ENCODE measurements around the gene RIMBP2. TPM values are rescaled to one million over a fixed set of nuclear protein-coding genes. Genes with fewer than 3 reads are reported as not detected.
A peak's percentile ranks its signal among the peaks of the same experiment; 100 is the strongest.

The RIMBP2 gene
- polyA plus RNA-seq, 4 donors: 11.6 to 17.8 (median 15.1) TPM

DNA sequence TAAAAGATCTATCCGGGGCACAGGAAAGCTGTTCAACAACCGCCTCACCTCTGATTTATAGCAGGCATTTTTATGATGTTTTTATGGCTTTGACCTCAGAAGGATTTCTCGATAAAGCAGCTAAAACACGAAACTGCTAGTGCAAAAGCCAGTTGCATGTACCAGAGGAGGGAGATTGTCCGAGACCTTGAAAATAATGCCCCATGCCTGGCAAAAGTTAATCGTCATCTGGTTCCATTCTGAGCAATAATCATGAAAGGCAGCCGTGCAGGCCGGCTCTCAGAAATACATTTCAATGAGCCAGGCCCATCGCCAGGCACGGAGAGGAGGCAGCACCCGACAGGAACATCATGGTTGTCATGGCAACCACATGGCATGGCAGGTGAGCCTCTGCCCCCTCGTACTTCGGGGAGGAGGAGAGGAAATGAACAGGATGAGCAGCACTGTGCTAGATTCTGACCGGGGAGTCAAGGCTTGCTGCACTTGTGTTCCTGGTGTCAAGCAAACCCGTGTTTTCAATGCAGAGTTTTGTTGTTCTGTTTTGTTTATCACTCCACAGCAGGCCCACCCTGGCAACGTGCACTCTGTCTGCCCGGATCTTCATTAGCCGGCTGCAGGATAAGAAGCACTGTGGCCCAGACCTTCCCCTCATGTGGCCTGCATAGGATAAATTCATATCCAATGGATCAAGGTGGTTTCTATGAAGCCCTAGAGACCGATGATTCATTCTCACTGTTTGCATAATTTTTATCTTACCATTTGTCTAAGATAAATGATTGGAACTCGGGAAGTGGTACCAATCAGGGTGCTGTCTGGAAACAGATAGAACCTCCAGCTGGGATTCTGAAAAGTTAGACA is 160.2 kb downstream of the RIMBP2 start:
- no peak for DNase-seq (ENCODE audit: low read depth in 4 of 4, low spot score in 3 of 4)

DNA sequence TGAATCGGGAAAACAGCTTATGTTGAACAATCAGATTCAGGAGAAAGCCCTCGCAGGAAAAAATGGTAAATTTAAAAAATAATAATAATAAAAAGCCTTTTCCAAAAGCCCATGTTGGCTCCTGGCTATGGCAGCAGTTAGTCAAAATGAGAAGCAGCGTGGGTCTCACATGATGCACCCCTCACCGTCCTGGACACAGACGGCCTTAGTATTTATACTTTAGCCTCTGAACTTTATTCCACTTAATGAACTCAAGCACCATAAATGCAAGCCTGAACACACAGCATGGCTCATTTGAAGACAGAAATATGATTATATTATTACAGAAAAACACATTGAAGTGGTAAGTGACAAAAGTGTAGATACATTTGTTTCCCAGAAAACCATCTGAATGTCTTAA is 160.9 kb downstream of the RIMBP2 start:
- no peak for DNase-seq (ENCODE audit: low read depth in 4 of 4, low spot score in 3 of 4)

GRCh38 chr12:130552483-130552996 is 163.6 kb downstream of the RIMBP2 start:
- DNase-seq (ENCODE audit: low read depth in 4 of 4, low spot score in 3 of 4): peak; percentile 5 to 16 (median 14)

- DNase-seq (ENCODE audit: low read depth in 4 of 4, low spot score in 3 of 4): no peak
These were observed 166.7 kb downstream of the RIMBP2 start for GRCh38 chr12:130549361-130549760.

GRCh38 chr12:130547480-130548155 is 168.5 kb downstream of the RIMBP2 start:
- DNase-seq (ENCODE audit: low read depth in 4 of 4, low spot score in 3 of 4): no peak

GRCh38 chr12:130546494-130546893 is 169.6 kb downstream of the RIMBP2 start:
- no peak for DNase-seq (ENCODE audit: low read depth in 4 of 4, low spot score in 3 of 4)

- no peak for DNase-seq (ENCODE audit: low read depth in 4 of 4, low spot score in 3 of 4)
These were observed 170.6 kb downstream of the RIMBP2 start for GRCh38 chr12:130545475-130545874.

GRCh38 chr12:130540376-130540775 is 175.7 kb downstream of the RIMBP2 start:
- DNase-seq (ENCODE audit: low read depth in 4 of 4, low spot score in 3 of 4): no peak

DNA sequence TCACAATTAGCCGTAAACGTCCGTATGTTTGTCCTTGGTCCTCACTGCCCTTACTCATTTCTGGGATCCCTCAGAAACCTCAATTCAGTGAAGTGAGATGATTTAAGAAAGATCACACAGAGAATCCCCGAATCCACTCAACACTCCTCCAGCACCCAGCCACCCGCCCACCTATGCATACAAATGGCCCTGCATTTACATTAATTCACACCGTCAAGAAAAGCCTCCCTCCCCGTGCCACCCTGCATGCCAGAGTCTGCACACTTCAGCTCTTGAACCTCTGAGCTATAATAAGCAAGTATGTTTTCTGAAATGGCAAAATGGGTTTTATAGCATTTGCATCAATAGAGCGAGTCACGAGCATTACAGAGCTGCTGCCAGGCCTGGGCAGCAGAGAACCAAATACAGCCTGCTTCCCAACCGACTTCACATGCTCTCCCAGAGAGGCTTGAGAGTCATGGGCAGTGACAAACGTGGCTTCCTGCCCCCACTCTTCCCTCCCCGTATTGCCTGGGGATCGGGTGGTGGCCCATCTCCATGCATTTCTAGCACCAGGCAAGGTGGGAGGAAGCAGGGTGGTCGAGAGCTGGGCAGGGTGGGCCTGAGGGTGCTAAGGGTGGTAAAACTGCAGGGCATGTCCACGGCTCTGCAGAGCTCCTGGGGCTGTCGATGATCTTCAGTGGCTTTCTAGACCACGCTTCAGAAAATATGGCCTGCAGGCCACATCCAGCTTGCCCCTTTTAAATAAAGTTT is 177.6 kb downstream of the RIMBP2 start:
- DNase-seq (ENCODE audit: low read depth in 4 of 4, low spot score in 3 of 4): no peak

DNA sequence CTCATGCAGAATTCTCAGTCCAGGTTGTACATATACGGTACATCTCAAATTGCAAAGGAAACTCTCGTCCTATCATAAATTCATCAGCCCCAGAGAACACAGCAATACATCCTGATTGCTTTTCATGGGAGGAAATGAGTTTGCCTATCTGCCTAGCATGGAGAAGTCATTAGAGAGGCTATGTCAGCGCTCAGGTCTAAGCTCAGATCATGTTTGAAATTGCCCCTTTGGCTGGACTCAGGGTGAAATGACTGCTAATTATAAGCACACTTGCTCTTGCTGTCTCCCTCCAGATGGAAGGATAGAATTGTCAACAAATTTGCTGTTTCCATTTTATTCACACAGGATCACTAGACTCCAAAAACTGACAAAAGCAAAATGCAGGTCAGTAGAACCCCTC is 178.4 kb downstream of the RIMBP2 start:
- no peak for DNase-seq (ENCODE audit: low read depth in 4 of 4, low spot score in 3 of 4)

GRCh38 chr12:130537051-130537450 is 179.0 kb downstream of the RIMBP2 start:
- no peak for DNase-seq (ENCODE audit: low read depth in 4 of 4, low spot score in 3 of 4)

DNA sequence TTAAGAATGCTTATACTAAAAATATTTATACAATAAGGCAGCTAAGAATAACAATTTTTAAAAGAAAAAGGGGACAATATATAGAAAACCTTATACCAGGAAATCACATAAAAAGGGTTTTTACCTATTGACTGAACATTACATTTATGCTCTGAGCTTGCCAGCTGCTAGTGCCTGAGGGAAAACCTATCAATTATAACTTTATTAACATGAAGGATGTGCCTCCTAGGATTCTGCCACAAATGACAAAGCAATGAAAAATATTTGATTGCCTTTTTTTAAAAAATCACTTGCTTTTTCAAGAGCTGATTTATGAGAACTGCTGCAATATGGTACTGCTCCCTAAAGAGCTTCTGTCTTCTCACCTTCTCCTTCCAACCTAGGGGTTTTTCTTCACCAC is 185.7 kb downstream of the RIMBP2 start:
- DNase-seq (ENCODE audit: low read depth in 4 of 4, low spot score in 3 of 4): no peak

DNA sequence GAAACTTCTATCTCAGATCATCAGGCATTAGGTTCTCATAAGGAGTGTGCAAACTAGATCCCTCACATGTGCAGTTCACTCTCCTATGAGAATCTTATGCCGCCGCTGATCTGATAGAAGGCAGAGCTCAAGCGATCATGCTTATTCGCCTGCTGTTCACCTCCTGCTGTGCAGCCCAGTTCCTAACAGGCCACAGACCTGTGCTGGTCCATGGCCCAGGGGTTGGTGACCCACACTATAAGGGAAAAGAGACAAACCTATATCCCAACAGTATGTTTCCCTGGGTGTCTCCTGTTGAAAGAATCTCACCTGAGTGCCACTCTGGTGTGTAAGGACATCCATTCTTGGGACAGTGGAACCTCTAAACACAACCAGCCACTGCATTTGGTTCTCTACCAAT is 186.3 kb downstream of the RIMBP2 start:
- DNase-seq (ENCODE audit: low read depth in 4 of 4, low spot score in 3 of 4): no peak

DNA sequence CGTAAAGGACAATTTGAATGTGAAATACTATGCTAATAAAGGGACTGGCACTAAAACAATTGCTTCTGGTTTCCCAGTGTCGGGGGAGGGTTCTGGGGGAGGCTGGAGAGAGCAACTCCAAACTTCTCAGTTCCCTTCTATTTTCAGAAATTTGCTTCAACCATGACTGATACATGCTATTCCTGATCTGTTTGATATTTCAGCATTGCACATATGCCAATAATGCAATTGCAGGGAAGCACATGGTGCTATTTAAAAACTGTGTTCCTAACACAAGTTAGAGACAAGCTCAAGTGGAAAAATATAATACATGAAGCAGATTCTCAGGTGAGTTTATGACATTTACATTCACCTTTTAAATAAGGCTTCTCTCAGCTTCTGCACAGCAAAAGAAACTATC is 188.9 kb downstream of the RIMBP2 start:
- DNase-seq (ENCODE audit: low read depth in 4 of 4, low spot score in 3 of 4): no peak

- peak; percentile 12 to 44 (median 32) for DNase-seq (ENCODE audit: low read depth in 4 of 4, low spot score in 3 of 4)
These were observed 189.3 kb downstream of the RIMBP2 start for GRCh38 chr12:130526813-130527212.

DNA sequence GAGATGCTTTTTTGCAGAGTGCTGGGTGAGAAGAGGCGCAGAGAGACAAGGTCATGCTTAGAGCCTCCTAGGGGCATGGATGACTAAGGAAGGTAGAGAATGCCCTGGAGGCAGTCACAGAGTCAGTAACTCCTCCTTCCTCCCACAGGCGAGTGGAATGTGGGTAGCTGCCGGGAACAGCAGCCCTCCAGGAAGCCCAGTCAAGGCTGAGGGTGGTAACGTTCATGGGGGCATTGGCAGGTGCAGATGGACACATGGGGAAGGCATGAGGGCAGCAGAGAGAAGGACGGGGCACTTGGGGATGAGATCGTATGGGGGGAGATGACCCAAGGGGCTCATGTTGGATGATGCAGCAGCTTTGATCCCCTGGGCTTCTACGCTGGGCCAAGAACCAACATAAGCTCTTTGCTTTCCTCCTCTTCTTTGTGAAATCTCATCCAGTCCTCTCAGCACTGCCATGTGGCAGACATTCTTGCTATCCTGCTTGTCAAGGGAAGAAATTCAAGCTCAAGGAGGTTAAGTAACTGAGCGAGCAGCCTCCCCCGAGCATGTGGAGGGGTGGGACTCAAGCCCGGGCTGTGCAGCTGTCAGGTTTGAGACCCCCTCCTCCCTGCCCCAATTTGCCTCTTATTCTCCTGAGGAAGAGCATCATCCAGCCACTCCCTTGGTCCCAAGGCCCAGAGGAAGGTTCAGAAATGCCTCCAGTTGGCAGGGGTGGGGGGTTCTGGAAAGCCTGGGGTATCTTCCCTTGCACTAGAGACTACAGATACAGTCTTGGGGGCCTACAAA is 190.5 kb downstream of the RIMBP2 start:
- DNase-seq (ENCODE audit: low read depth in 4 of 4, low spot score in 3 of 4): no peak

DNA sequence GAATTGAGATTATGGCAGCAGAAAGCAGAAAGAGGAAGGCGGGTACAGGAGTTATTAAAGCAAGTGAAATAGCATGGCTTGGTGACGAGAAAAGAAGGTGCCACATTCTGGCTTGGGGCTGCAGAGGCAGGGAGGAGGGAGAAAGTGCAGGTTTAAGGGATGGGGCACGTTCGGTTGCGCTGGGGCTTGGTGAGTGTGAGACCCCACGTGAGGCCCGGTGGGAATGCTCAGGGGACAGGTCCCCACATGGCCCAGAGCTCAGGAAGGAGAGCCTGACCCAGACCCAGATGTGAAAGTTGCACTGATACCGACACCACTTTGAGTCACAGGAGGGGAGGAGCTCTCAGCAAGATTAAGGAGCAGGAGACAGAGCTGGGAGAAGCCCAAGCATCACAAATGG is 191.3 kb downstream of the RIMBP2 start:
- DNase-seq (ENCODE audit: low read depth in 4 of 4, low spot score in 3 of 4): no peak

- DNase-seq (ENCODE audit: low read depth in 4 of 4, low spot score in 3 of 4): no peak
These were observed 192.1 kb downstream of the RIMBP2 start for GRCh38 chr12:130523863-130524614.

GRCh38 chr12:130523208-130523607 is 192.9 kb downstream of the RIMBP2 start:
- no peak for DNase-seq (ENCODE audit: low read depth in 4 of 4, low spot score in 3 of 4)
